SK-N-MC (cell line): ENCODE results near the gene ATP6V1G1.

Experiments
- EZH2 ChIP-seq: fragments of 200-600 bp; sonication (generic); IDR thresholded peaks from one replicate; pipeline ENCODE4 v1.6.1; 2017; ENCODE audit warnings: antibody characterized with exemption
- POLR2AphosphoS5 ChIP-seq: IDR thresholded peaks from 2 replicates; pipeline ENCODE4 v1.6.1; 2012; ENCODE audit warnings: mild to moderate bottlenecking, low read depth, low read length, borderline replicate concordance

GRCh38 chr9:114570742-114571141, 16.8 kb upstream of the ATP6V1G1 start:
- TF ChIP-seq POLR2AphosphoS5 (no peak), EZH2 (no peak)
